Prostate gland (tissue), 2 donors: Measurements from ENCODE around the gene KCNJ14.
"Not testable (repeated sequence)": the region's sequence is repeated elsewhere in the genome, so short reads cannot be mapped to it uniquely, and the experiment has no call there.

Experiments used
- POLR2A ChIP-seq: fragments of 450-650 bp; IDR thresholded peaks from one replicate; pipeline ENCODE4 v1.6.1; 2016; ENCODE audit warnings: antibody characterized with exemption, mild to moderate bottlenecking
- POLR2AphosphoS5 ChIP-seq: sonication (generic); formaldehyde crosslinking; IDR thresholded peaks from one replicate; pipeline ENCODE4 v1.6.1; 2017; ENCODE audit warnings: antibody characterized with exemption
- TF ChIP-seq, protein P1 (sequence below), 4 experiments: fragments of 200-600 bp in 2 of 4; fragments of 450-650 bp in 2 of 4; sonication (generic) in 2 of 4; IDR thresholded peaks; 1 replicate in 3 of 4; 2 replicates in 1 of 4; pipeline ENCODE4 v1.5.1; 2016 to 2019; ENCODE audit warnings: antibody characterized with exemption in 4 of 4, mild to moderate bottlenecking in 2 of 4, moderate library complexity in 2 of 4

DNA sequence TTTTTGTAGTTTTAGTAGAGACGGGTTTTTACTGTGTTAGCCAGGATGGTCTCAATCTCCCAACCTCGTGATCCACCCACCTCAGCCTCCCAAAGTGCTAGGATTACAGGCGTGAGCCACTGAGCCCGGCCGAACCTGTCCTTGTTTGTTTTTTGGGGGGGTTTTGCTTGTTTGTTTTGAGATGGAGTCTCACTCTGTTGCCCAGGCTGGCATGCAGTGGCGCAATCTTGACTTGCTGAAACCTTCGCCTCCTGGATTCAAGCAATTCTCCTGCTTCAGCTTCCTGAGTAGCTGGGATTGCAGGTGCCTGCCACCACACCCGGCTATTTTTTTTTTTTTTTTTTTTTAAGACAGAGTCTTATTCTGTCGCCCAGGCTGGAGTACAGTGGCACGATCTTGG is 31.3 kb downstream of the KCNJ14 start:
- TF ChIP-seq, protein P1, sequence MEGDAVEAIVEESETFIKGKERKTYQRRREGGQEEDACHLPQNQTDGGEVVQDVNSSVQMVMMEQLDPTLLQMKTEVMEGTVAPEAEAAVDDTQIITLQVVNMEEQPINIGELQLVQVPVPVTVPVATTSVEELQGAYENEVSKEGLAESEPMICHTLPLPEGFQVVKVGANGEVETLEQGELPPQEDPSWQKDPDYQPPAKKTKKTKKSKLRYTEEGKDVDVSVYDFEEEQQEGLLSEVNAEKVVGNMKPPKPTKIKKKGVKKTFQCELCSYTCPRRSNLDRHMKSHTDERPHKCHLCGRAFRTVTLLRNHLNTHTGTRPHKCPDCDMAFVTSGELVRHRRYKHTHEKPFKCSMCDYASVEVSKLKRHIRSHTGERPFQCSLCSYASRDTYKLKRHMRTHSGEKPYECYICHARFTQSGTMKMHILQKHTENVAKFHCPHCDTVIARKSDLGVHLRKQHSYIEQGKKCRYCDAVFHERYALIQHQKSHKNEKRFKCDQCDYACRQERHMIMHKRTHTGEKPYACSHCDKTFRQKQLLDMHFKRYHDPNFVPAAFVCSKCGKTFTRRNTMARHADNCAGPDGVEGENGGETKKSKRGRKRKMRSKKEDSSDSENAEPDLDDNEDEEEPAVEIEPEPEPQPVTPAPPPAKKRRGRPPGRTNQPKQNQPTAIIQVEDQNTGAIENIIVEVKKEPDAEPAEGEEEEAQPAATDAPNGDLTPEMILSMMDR (IDR thresholded peaks at IDR 0.05) = not testable (repeated sequence)
- TF ChIP-seq POLR2A, POLR2AphosphoS5: not testable (repeated sequence)
